ENCODE data around the gene BRWD1. TPM values are rescaled to one million over a fixed set of nuclear protein-coding genes. Genes with fewer than 3 reads are reported as not detected.
"Not testable (repeated sequence)": the region's sequence is repeated elsewhere in the genome, so short reads cannot be mapped to it uniquely, and the experiment has no call there.

Gene BRWD1
- total and polyA plus RNA-seq, 3 donors from 2014 or later, result 32.8 to 123 (median 102) TPM

GRCh38 chr21:39164523-39164922, 148.9 kb downstream of the BRWD1 start:
- intact Hi-C loops (cut with DNase I; ENCODE audit: low total_unique reads), result no loop called here
- H3K9me3 ChIP-seq, result no peaks in the 10 kb centered on the region
- no peak overlapping the region for H3K4me3 ChIP-seq
- no peaks in the 10 kb centered on the region for H3K4me1 ChIP-seq
- no peak for DNase-seq
- H3K27ac ChIP-seq, result no peak overlapping the region
- WGBS, 2 donors, result 90% methylated on average over 2 of the region's 2 CpGs
- H3K27me3 ChIP-seq, result no peaks in the 10 kb centered on the region
- TF ChIP-seq, protein P1, sequence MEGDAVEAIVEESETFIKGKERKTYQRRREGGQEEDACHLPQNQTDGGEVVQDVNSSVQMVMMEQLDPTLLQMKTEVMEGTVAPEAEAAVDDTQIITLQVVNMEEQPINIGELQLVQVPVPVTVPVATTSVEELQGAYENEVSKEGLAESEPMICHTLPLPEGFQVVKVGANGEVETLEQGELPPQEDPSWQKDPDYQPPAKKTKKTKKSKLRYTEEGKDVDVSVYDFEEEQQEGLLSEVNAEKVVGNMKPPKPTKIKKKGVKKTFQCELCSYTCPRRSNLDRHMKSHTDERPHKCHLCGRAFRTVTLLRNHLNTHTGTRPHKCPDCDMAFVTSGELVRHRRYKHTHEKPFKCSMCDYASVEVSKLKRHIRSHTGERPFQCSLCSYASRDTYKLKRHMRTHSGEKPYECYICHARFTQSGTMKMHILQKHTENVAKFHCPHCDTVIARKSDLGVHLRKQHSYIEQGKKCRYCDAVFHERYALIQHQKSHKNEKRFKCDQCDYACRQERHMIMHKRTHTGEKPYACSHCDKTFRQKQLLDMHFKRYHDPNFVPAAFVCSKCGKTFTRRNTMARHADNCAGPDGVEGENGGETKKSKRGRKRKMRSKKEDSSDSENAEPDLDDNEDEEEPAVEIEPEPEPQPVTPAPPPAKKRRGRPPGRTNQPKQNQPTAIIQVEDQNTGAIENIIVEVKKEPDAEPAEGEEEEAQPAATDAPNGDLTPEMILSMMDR (IDR thresholded peaks at IDR 0.05), result no peak
- TF ChIP-seq POLR2A (IDR thresholded peaks at IDR 0.05), result no peak
- no peaks in the 10 kb centered on the region for H3K36me3 ChIP-seq (ENCODE audit: low read depth, missing control alignments)

DNA sequence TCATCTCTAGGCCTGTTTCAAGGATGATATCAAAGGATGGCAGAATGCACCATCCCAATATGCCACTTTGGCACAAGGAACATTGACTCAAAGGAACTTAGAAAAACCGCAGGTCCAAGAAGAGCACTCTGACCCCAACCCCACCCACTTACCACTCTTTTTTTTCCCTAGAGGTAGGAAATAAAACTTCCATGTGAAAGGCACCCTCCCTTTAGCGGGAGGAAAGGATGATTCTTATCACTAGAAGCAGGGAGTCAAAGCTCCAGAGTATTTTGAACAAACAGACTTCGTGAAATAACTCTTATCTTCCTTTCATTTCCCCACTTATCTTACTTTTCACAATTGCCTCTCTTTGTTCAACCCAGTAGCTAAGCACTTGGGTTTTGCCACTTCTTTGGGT, 152.4 kb downstream of the BRWD1 start:
- Histone ChIP-seq H3K4me3 (no peak overlapping the region), H3K27me3 (no peaks in the 10 kb centered on the region), H3K27ac (no peak overlapping the region), H3K4me1 (no peaks in the 10 kb centered on the region), H3K36me3 (ENCODE audit: low read depth, missing control alignments) (no peaks in the 10 kb centered on the region), H3K9me3 (no peaks in the 10 kb centered on the region)
- TF ChIP-seq, protein P1 (IDR thresholded peaks at IDR 0.05), result no peak
- TF ChIP-seq POLR2A (IDR thresholded peaks at IDR 0.05), result no peak
- intact Hi-C loops (cut with DNase I; ENCODE audit: low total_unique reads), result no loop called here
- no peak for DNase-seq
- WGBS, 2 donors, result 45 to 48% methylated on average over 3 of the region's 3 CpGs

DNA sequence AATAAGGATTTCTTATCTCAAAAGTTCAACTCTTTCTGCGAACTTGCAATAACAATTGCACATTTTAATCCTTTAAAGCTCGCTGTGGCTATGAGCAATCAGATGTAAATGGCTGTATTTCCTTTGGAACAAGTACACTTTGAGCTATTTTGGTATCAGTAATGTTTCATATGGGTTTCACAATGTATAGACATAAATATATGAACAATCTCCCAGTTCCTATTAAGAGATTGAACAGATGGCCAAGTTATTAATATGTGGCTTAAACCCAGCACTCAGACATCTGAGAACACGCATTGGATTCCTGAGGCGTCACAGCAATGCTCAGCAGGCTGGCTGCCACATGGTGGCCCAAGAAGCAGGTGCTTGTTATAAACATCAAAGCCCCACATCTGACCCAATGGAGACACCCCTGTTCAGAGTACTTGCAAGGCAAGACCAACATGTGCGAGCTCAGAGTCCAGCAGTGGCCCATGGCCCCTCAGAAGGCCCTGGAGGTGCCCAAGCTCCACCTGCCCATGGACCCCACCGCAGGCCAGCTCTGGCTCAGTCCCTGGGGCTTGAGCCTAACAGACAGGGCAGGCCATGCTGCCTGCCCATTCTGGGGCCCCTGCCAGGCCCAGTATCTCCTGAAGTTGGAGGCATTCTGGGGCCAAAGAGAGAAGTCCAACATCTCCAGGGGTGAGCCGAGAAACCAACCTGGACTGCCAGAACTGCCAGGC, 153.9 kb downstream of the BRWD1 start:
- H3K9me3 ChIP-seq, result no peaks in the 10 kb centered on the region
- H3K27ac ChIP-seq, result no peak overlapping the region
- no peak overlapping the region for H3K4me3 ChIP-seq
- WGBS, 2 donors, result 70 to 90% methylated on average over 5 to 7 of the region's 7 CpGs
- H3K4me1 ChIP-seq, result no peaks in the 10 kb centered on the region
- no peaks in the 10 kb centered on the region for H3K27me3 ChIP-seq
- intact Hi-C loops (cut with DNase I; ENCODE audit: low total_unique reads), result no loop called here
- H3K36me3 ChIP-seq (ENCODE audit: low read depth, missing control alignments), result no peaks in the 10 kb centered on the region
- no peak for DNase-seq
- TF ChIP-seq POLR2A (IDR thresholded peaks at IDR 0.05), result no peak
- TF ChIP-seq, protein P1 (IDR thresholded peaks at IDR 0.05), result no peak

GRCh38 chr21:39157241-39157640, 156.2 kb downstream of the BRWD1 start:
- H3K27me3 ChIP-seq; intact Hi-C loops (cut with DNase I; ENCODE audit: low total_unique reads); H3K36me3 ChIP-seq (ENCODE audit: low read depth, missing control alignments); H3K27ac ChIP-seq; H3K4me3 ChIP-seq; H3K4me1 ChIP-seq; H3K9me3 ChIP-seq; DNase-seq: not testable (repeated sequence)
- 73 to 87% methylated on average over 9 to 34 of the region's 34 CpGs for WGBS, 2 donors

DNA sequence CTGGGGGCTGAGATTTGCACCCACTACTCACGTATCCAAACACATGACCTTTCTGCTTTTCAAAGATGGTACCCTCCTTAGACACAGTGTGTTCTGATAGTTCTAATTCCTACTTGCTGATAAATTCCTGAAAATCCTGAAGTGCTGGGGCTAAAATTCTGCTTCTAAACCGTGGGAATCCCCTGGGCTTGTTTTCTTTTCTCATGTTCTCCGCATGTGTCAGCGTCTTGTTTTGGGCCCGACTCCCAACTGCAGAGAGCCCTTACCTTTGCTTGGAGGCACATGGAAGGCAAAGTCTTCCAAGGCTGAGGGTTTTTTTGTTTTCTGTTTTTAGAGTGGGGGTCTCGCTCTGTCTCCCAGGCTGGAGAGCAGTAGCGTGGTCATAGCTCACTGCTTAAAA, 157.4 kb downstream of the BRWD1 start:
- H3K4me3 ChIP-seq, result no peak overlapping the region
- H3K9me3 ChIP-seq, result no peaks in the 10 kb centered on the region
- H3K36me3 ChIP-seq (ENCODE audit: low read depth, missing control alignments), result no peaks in the 10 kb centered on the region
- H3K4me1 ChIP-seq, result no peaks in the 10 kb centered on the region
- intact Hi-C loops (cut with DNase I; ENCODE audit: low total_unique reads), result no loop called here
- TF ChIP-seq, protein P1 (IDR thresholded peaks at IDR 0.05), result no peak
- TF ChIP-seq POLR2A (IDR thresholded peaks at IDR 0.05), result no peak
- H3K27me3 ChIP-seq, result no peaks in the 10 kb centered on the region
- DNase-seq, result no peak
- H3K27ac ChIP-seq, result no peak overlapping the region
- WGBS, 2 donors, result 61 to 78% methylated on average over 7 of the region's 7 CpGs
